ENCODE data around the gene UNC79.

- TF ChIP-seq CTCF (IDR thresholded peaks at IDR 0.05) (no peak), POLR2A (IDR thresholded peaks at IDR 0.05) (no peak)
Observed at GRCh38 chr14:93737634-93738033, 306.9 kb downstream of the UNC79 start.
